Upper lobe of left lung (tissue), 6 donors: ENCODE data around the gene EPX. TPM values are rescaled to one million over a fixed set of nuclear protein-coding genes. Genes with fewer than 3 reads are reported as not detected.

Experiments
- ATAC-seq, 2 donors: fragments of 200-7000 bp; cut with Tn5 transposase; one replicate each; pipeline ENCODE4 v1.9.1; 2022; ENCODE audit warnings: mild to moderate bottlenecking in 2 of 2, moderate library complexity in 2 of 2; ENCODE audit not compliant: low FRiP score in 2 of 2
- DNase-seq, 2 donors: peaks; one replicate each; pipeline ENCODE4 v3.0.0-alpha.2; 2019 to 2020
- H3K27ac ChIP-seq, 4 donors: fragments of 200-600 bp; sonication (generic); one replicate each; pipeline ENCODE4 v1.5.1; 2016 to 2019
- H3K27me3 ChIP-seq, 4 donors: fragments of 200-600 bp; sonication (generic); one replicate each; pipeline ENCODE4 v1.5.1; 2017 to 2019
- H3K36me3 ChIP-seq, 4 donors: fragments of 200-600 bp; sonication (generic); one replicate each; pipeline ENCODE4 v1.5.1; 2016 to 2019
- H3K4me1 ChIP-seq, 4 donors: fragments of 200-600 bp; sonication (generic); one replicate each; pipeline ENCODE4 v1.5.1; 2018 to 2019
- H3K4me3 ChIP-seq, 4 donors: fragments of 200-600 bp; sonication (generic); one replicate each; pipeline ENCODE4 v1.5.1; 2017 to 2019; ENCODE audit warnings: mild to moderate bottlenecking in 2 of 4, moderate library complexity in 1 of 4
- H3K9me3 ChIP-seq, 4 donors: fragments of 200-600 bp; sonication (generic); one replicate each; pipeline ENCODE4 v1.5.1; 2018 to 2019
- EP300 ChIP-seq, 4 donors: sonication (generic); formaldehyde crosslinking; IDR thresholded peaks; one replicate each; pipeline ENCODE4 v1.5.1; 2017; ENCODE audit warnings: antibody characterized with exemption in 4 of 4, control low read depth in 2 of 4
- POLR2A ChIP-seq, 4 donors: fragments of 450-650 bp; IDR thresholded peaks; one replicate each; pipeline ENCODE4 v1.5.1; 2016 to 2017; ENCODE audit warnings: antibody characterized with exemption in 4 of 4, mild to moderate bottlenecking in 2 of 4
- POLR2AphosphoS5 ChIP-seq, 2 donors: sonication (generic); formaldehyde crosslinking; IDR thresholded peaks; one replicate each; pipeline ENCODE4 v1.5.1; 2017; ENCODE audit warnings: antibody characterized with exemption in 2 of 2
- WGBS, 2 donors: methylation state at CpG; one replicate each; pipeline ENCODE4 v1.1.5; 2017 to 2018; 5-methylcytosine and 5-hydroxymethylcytosine counted together
- total RNA-seq, 6 donors: library from RNA; depleted of rRNA in 4 of 6; stranded (reverse); fragments of >200 nt in 4 of 6; gene quantifications; one replicate each; pipeline versions ENCODE4 v1.1.0 to v1.2.1, GENCODE V29; 2016 to 2021
- TF ChIP-seq, protein P1 (sequence below), 6 experiments: fragments of 450-650 bp in 4 of 6; fragments of 200-600 bp in 2 of 6; sonication (generic) in 2 of 6; IDR thresholded peaks; one replicate each; pipeline ENCODE4 v1.5.1; 2016 to 2019; ENCODE audit warnings: antibody characterized with exemption in 6 of 6
- donor health status: DM: no; HTN: no; CAD: no; lungs with moderate emphysema.
- donor health status: DM: no; HTN: yes; CAD: no; lungs with severe emphysema.

Gene EPX
- total RNA-seq, 6 donors from 2014 or later = 0.10 TPM; not detected in 5

DNA sequence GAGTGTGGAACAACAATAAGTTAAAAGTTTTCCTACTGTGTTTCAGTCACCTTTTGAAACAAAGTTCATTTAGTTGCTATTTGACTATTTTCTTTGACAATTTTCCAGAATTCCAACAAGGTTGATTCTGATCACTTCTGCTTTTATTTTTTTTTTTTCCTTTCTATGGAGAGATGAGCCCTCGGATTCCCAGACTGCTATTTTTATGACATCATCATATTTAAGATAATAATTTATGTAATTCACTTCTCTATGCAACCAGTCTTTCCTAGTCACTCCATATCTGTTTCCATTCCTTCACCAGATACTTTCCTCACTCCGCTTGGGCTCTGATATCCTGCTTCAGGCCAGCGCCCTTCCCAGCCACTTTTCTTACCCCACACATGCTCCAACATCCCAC lies 17.7 kb upstream of the EPX start:
- ATAC-seq = no peak
- WGBS, 2 donors = 62 to 68% methylated on average over 3 of the region's 3 CpGs

DNA sequence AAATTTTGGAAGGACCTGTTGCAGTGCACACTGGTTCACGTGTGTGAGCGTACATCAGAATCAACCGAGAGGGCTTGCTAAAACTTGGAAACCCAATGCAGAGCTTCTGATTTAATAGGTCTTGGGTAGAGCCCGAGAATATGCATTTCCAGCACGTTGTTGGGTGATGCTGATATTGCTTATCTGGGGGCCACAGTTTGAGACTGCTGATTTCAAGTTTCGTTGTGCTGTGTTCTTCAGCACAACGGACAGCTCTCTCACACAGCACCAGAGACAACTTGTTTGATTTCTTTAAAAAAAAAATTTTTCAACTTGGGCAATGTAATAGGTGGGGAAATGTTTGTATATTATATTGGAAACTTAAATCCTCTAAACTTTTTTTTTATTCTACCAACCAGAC lies 16.3 kb upstream of the EPX start:
- Histone ChIP-seq H3K4me3 (no peak overlapping the region), H3K36me3 (no peaks in the 10 kb centered on the region), H3K4me1 (no peaks in the 10 kb centered on the region), H3K27ac (no peak overlapping the region), H3K27me3 (no peaks in the 10 kb centered on the region), H3K9me3 (no peaks in the 10 kb centered on the region)
- WGBS, 2 donors = 36 to 39% methylated on average over 7 of the region's 7 CpGs
- ATAC-seq (no peak), DNase-seq (no peak)
- no peak for TF ChIP-seq POLR2A (IDR thresholded peaks at IDR 0.05)
- TF ChIP-seq, protein P1, sequence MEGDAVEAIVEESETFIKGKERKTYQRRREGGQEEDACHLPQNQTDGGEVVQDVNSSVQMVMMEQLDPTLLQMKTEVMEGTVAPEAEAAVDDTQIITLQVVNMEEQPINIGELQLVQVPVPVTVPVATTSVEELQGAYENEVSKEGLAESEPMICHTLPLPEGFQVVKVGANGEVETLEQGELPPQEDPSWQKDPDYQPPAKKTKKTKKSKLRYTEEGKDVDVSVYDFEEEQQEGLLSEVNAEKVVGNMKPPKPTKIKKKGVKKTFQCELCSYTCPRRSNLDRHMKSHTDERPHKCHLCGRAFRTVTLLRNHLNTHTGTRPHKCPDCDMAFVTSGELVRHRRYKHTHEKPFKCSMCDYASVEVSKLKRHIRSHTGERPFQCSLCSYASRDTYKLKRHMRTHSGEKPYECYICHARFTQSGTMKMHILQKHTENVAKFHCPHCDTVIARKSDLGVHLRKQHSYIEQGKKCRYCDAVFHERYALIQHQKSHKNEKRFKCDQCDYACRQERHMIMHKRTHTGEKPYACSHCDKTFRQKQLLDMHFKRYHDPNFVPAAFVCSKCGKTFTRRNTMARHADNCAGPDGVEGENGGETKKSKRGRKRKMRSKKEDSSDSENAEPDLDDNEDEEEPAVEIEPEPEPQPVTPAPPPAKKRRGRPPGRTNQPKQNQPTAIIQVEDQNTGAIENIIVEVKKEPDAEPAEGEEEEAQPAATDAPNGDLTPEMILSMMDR (IDR thresholded peaks at IDR 0.05) = no peak
- no peak for TF ChIP-seq EP300 (IDR thresholded peaks at IDR 0.05)

More for the DNA sequence above, 17.7 kb upstream of the EPX start:
- Histone ChIP-seq H3K27ac (no peak overlapping the region), H3K4me1 (no peaks in the 10 kb centered on the region), H3K36me3 (no peaks in the 10 kb centered on the region), H3K9me3 (no peaks in the 10 kb centered on the region), H3K4me3 (no peak overlapping the region), H3K27me3 (no peaks in the 10 kb centered on the region)
- no peak for DNase-seq
- TF ChIP-seq EP300 (IDR thresholded peaks at IDR 0.05) = no peak
- TF ChIP-seq POLR2AphosphoS5 (IDR thresholded peaks at IDR 0.05) = no peak
- TF ChIP-seq, protein P1 (IDR thresholded peaks at IDR 0.05) = no peak
- no peak for TF ChIP-seq POLR2A (IDR thresholded peaks at IDR 0.05)

DNA sequence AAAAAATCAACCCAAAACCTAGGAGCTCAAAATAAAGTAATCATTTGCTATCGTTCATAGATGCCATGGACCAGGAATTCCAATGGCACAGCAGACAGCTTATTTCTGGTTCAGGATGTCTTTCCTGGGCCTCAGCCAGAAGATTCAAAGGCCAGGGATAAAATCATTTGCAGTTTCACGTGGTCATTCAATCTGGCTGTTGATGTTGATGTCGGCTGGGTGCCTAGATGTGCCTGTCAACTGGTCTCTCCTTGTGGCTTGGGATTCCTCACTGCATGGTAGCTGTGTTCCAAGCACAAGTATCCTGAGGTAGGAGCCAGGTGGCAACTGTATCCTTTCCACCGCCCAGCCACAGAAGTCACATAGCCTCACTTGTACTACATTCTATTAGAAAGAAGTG lies 10.7 kb upstream of the EPX start:
- 72 to 91% methylated on average over 3 to 4 of the region's 4 CpGs for WGBS, 2 donors
- TF ChIP-seq, protein P1 (IDR thresholded peaks at IDR 0.05) = no peak
- TF ChIP-seq POLR2A (IDR thresholded peaks at IDR 0.05) = no peak
- no peak for TF ChIP-seq POLR2AphosphoS5 (IDR thresholded peaks at IDR 0.05)
- TF ChIP-seq EP300 (IDR thresholded peaks at IDR 0.05) = no peak
- H3K4me3 ChIP-seq = no peak overlapping the region
- no peak for ATAC-seq
- H3K9me3 ChIP-seq = no peaks in the 10 kb centered on the region
- no peak overlapping the region for H3K27ac ChIP-seq
- H3K4me1 ChIP-seq = no peaks in the 10 kb centered on the region
- DNase-seq = no peak
- no peaks in the 10 kb centered on the region for H3K27me3 ChIP-seq
- H3K36me3 ChIP-seq = no peaks in the 10 kb centered on the region

DNA sequence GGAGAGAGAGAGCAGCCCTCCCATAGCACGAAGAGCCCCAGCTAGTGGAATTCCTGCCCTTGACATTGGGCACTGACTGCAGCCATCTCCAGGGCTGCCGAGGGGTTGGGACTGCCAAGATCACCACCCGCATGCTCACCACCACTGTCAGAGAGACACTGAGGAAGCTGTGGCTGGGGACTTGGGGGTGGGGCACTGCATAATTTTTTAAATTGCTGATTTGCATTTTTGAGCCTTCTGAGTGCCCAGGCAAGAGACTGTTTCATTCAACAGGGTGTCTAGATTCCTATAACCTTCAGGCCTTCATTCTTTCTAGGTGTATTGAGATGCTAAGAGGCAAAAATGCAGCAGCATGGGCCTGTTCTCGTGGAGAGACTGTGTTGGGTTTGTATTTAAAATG lies 9.0 kb upstream of the EPX start:
- Histone ChIP-seq H3K27ac (no peak overlapping the region), H3K36me3 (no peaks in the 10 kb centered on the region), H3K4me1 (no peaks in the 10 kb centered on the region), H3K4me3 (no peak overlapping the region), H3K27me3 (no peaks in the 10 kb centered on the region), H3K9me3 (no peaks in the 10 kb centered on the region)
- WGBS, 2 donors = 84 to 86% methylated on average over 2 to 4 of the region's 4 CpGs
- TF ChIP-seq, protein P1 (IDR thresholded peaks at IDR 0.05) = no peak
- no peak for TF ChIP-seq POLR2AphosphoS5 (IDR thresholded peaks at IDR 0.05)
- TF ChIP-seq POLR2A (IDR thresholded peaks at IDR 0.05) = no peak
- no peak for TF ChIP-seq EP300 (IDR thresholded peaks at IDR 0.05)
- DNase-seq (no peak), ATAC-seq (no peak)

DNA sequence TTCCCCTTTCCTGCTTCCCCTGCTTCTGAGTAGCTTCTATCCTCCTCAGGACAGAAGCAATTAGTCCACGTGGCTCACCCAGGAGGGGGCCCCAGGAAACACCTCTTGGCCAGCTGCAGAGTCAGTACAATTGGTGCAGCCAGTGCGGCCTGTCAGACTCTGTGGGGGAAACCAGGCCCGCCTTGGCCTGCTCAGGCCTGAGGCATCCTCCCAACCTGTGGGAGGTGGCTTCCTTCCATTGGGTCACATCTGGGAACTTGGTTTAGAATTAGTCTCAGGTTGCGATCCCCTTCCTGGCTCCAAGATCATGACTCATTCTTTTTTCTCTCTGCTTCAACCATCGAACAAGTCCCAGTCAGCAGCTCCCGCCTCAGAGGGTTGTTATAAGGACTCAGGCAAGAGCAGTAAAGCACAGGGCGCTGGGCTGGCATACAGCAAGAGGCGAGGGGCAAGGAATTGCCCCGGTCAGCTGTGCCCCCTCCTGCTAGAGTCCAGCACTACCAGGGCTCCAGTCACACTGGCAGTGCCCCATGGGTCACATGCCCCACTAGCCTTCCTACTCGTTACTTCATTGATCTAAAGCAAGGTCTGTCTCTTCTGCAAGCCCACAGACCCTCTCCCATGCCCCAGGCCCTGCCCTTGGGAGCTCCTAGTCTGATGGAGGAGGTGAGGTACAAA lies 8.1 kb upstream of the EPX start:
- peaks cover 0 to 3% (median 1%) of the 10 kb centered on the region in 4 donors for H3K4me1 ChIP-seq
- TF ChIP-seq POLR2AphosphoS5 (IDR thresholded peaks at IDR 0.05) = no peak
- TF ChIP-seq, protein P1 (IDR thresholded peaks at IDR 0.05) = no peak
- TF ChIP-seq POLR2A (IDR thresholded peaks at IDR 0.05) = no peak
- no peak for TF ChIP-seq EP300 (IDR thresholded peaks at IDR 0.05)
- H3K27me3 ChIP-seq = no peaks in the 10 kb centered on the region
- 70 to 72% methylated on average over 9 to 10 of the region's 10 CpGs for WGBS, 2 donors
- no peak for DNase-seq
- H3K36me3 ChIP-seq = no peaks in the 10 kb centered on the region
- H3K4me3 ChIP-seq = no peak overlapping the region
- H3K9me3 ChIP-seq = no peaks in the 10 kb centered on the region
- no peak overlapping the region for H3K27ac ChIP-seq
- no peak for ATAC-seq
